GM12891 (cell line): ENCODE results near the gene DGAT2L6.

Experiments used
- POLR2A ChIP-seq: IDR thresholded peaks from 2 replicates; pipeline ENCODE4 v1.6.1; 2011; ENCODE audit warnings: low read depth, low read length, control low read depth
- POLR2AphosphoS5 ChIP-seq: IDR thresholded peaks from 2 replicates; pipeline ENCODE4 v1.6.1; 2011; ENCODE audit warnings: low read depth, low read length, control low read depth
- TAF1 ChIP-seq: IDR thresholded peaks from 2 replicates; pipeline ENCODE4 v1.6.1; 2011; ENCODE audit warnings: low read depth, low read length, control low read depth

- TF ChIP-seq POLR2A (no peak), POLR2AphosphoS5 (no peak), TAF1 (no peak)
These were observed 37.5 kb upstream of the DGAT2L6 start for GRCh38 chrX:70139736-70140135.
